RWPE1 (cell line): Measurements from ENCODE around the gene LMNB1.

Experiments used
- CTCF ChIA-PET: fragments of 350-600 bp; sonication (Branson Sonifier 250); formaldehyde crosslinking; extraction: SDS; loops from one replicate; lab custom pipeline; 2021; lab: Yijun Ruan, JAX
- POLR2A ChIA-PET: fragments of 400-600 bp; formaldehyde crosslinking; extraction: SDS; loops from one replicate; lab custom pipeline; 2020; ENCODE audit warnings: antibody characterized with exemption; ENCODE audit not compliant: low non-redundant PET; lab: Yijun Ruan, JAX
- DNase-seq: peaks from one replicate; pipeline ENCODE4 v3.0.0; 2012; ENCODE audit warnings: low spot score
- H3K27ac ChIP-seq: fragments of 450-650 bp; 2 replicates; pipeline ENCODE4 v1.5.1; 2017
- TF ChIP-seq, protein P1 (sequence below): fragments of 450-650 bp; conservative IDR thresholded peaks from 2 replicates; pipeline ENCODE4 v1.5.1; 2017; ENCODE audit warnings: low read depth, mild to moderate bottlenecking

LMNB1 gene

DNA sequence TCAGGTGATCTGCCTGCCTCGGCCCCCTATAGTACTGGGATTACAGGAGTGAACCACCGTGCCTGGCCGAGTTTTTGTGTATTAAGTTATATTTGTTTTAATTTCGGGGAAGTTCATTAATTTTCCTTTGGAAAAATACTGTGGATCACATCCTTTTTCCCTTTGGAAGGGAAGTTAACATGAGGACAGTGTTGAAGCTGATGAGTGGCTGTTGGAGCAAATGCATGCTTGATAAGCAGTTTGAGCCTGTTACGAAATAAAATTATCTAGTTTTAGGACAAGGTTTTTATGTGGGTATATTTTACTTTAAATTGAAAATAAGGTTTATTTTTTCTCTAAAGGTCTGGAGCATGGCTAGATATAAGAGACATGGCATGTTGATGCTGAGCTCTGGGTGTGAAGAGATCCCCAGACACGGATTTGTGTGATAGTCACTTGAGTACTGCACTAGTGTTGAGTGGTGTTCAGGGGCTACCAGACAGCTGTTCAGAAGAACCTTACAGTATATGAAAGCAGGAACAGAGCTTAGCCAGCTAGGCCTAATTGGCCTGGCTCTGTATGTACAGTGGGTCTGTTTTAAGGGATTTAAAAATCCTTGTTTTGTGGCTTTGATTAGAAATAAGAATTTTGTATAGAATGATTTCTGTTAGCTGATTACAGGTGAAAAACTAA, 17.4 kb downstream of the LMNB1 start:
- CTCF ChIA-PET, result interaction anchor here (0.6 to 1.6 kb wide), 4 partner anchors 14 to 680 kb away, joined by 3 to 10 read pairs (median 5); no protein-coding TSS in a partner anchor
- no peak overlapping the region for H3K27ac ChIP-seq
- DNase-seq, result no peak
- TF ChIP-seq, protein P1, sequence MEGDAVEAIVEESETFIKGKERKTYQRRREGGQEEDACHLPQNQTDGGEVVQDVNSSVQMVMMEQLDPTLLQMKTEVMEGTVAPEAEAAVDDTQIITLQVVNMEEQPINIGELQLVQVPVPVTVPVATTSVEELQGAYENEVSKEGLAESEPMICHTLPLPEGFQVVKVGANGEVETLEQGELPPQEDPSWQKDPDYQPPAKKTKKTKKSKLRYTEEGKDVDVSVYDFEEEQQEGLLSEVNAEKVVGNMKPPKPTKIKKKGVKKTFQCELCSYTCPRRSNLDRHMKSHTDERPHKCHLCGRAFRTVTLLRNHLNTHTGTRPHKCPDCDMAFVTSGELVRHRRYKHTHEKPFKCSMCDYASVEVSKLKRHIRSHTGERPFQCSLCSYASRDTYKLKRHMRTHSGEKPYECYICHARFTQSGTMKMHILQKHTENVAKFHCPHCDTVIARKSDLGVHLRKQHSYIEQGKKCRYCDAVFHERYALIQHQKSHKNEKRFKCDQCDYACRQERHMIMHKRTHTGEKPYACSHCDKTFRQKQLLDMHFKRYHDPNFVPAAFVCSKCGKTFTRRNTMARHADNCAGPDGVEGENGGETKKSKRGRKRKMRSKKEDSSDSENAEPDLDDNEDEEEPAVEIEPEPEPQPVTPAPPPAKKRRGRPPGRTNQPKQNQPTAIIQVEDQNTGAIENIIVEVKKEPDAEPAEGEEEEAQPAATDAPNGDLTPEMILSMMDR, result no peak
- POLR2A ChIA-PET, result interaction anchor here (0.5 kb wide), 1 partner anchor 378 kb away, joined by 7 read pairs; no protein-coding TSS in a partner anchor

DNA sequence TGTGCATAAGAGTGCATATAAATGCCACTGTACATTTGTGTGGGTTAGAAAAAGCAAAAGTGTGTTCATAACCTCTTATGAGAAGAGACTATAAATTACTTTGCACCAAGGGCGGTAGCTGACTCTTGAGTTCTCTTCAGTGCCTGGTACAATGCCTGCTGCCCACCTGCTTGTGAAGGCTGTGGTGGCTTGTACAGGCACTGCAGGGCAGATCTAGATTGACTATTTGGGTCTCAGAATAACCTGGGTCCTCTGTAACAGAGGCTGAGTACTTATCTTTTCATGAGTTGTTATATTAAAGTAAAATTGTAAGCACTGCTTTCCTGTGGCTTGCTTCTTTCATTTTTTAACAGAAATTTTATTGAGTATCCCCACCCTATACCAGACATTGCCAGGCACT, 22.8 kb downstream of the LMNB1 start:
- no peak for DNase-seq
- H3K27ac ChIP-seq, result no peak overlapping the region
- ChIA-PET POLR2A (no interaction called here), CTCF (no interaction called here)
- TF ChIP-seq, protein P1, result no peak

DNA sequence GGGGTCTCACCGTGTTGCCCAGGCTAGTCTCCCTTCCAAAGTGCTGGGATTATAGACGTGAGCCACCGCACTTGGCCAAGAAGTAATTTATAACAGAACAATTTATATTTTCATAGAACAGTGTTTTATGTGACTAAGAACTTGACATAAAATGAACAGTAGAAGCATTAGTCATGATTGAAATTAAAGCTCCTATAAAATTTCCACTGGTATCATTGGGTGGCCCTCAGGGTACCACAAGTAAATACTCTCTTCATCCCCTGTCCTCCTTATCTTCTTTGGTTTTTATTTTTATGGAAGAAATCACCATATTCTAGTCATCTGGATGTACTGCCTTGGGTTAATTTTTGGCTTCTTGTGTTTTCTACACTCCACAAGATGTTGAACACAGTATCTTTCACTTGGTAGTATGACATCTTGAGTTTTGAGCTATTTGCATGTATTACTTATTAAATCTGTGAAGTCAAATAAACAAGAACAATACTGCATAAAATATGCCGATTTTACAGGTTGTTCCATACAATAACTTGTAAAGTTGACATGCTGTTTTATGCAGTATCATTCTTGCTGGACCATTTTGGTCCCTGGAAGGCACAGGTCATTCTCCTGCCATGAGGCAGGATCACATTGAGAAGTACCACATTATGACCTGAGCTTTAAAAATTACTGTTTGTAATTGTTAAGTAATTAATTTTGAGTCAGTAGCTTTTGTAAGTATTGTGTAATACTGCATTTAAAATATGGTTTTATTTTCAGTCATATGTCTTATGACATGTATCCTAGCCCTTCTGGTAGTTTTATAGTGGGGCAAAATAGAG, 24.4 kb downstream of the LMNB1 start:
- TF ChIP-seq, protein P1, result no peak
- POLR2A ChIA-PET, result interaction anchor here (0.8 kb wide), 1 partner anchor 23 kb away, joined by 7 read pairs; no protein-coding TSS in a partner anchor
- DNase-seq, result no peak
- H3K27ac ChIP-seq, result no peak overlapping the region
- CTCF ChIA-PET, result interaction anchor here (0.5 to 1.6 kb wide), 14 partner anchors 10 to 307 kb away, joined by 3 to 13 read pairs (median 3); no protein-coding TSS in a partner anchor

DNA sequence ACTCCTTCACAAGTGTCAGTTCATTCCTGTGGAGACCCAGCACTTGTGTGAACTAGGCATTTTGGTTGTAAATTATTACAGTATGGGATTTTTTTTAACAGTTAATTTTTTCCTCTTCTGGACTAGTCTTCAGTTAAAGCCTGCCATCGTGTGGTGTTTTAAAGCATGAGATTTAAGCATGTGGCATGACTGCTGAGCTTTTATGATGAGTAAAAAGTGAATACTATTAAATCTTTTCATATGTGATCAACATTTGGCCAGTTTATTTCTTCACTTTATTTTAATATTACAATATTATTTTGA, 25.0 kb downstream of the LMNB1 start:
- POLR2A ChIA-PET, result interaction anchor here (0.5 kb wide), 1 partner anchor 25 kb away, joined by 3 read pairs; the partner anchor contains the start of gene LMNB1
- DNase-seq, result no peak
- no peak overlapping the region for H3K27ac ChIP-seq
- CTCF ChIA-PET, result interaction anchor here (0.6 to 1.6 kb wide), 14 partner anchors 10 to 255 kb away, joined by 3 to 13 read pairs (median 3); no protein-coding TSS in a partner anchor
- TF ChIP-seq, protein P1, result peak; percentile 55; the same call in 1 of the 2 replicates

DNA sequence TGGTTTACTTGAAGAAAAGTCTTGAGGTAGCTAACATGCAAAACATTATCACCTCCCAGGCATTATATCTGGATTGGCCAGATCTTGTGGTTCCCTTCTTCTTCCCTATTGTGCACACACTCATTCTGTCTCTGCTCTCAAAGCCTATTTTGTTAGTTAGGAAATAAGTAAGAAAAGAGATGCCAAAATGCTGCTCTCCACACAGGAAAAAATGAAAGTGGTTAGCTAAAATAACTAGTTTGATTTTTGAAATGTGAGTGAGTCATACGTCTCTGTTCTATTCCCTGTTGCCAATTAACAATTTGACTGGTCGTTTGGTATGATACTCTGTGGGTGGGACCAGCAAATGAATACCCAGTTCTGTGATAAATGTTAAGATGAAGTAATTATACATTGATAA, 28.1 kb downstream of the LMNB1 start:
- ChIA-PET POLR2A (no interaction called here), CTCF (no interaction called here)
- no peak for DNase-seq
- no peak overlapping the region for H3K27ac ChIP-seq
- TF ChIP-seq, protein P1, result no peak

DNA sequence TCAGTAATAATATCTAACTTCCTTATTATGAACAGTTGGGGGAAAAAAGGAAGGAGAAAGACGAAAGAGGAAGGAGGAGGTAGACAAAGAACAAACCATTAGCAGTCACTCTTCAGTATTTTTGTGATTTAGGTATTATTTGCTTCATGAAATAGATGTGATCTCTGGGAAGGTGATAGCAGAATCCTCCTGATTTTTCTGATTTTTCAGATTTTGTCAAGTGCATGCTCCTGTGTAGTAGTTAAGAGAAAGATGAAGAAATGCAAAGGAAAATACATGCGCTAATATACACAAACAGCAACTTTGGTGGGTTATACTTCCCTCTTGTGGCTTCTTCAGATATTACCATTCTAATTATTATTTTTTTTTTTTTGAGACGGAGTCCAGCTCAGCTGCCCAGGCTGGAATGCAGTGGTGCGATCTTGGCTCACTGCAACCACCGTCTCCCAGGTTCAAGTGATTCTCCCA, 31.6 kb downstream of the LMNB1 start:
- TF ChIP-seq, protein P1, result peak; percentile 47
- ChIA-PET CTCF (interaction anchor here (0.6 to 1.5 kb wide), 5 partner anchors 12 to 1966 kb away, joined by 3 to 5 read pairs (median 4); no protein-coding TSS in a partner anchor), POLR2A (no interaction called here)
- no peak overlapping the region for H3K27ac ChIP-seq
- DNase-seq, result peak; percentile 33
